ENCODE measurements around the gene HERC3. TPM values are rescaled to one million over a fixed set of nuclear protein-coding genes. Genes with fewer than 3 reads are reported as not detected.

Gene HERC3
- total RNA-seq, 1 donor from 2014 or later: 8.5 TPM

GRCh38 chr4:88722276-88722780, 130.0 kb downstream of the HERC3 start:
- Histone ChIP-seq H3K36me3 (ENCODE audit: insufficient read depth, low read length) (peaks cover 3% of the 10 kb centered on the region), H4K20me1 (ENCODE audit: insufficient read depth, low read length) (no peaks in the 10 kb centered on the region), H3K4me1 (ENCODE audit: insufficient read depth, low read length) (no peaks in the 10 kb centered on the region), H3K27ac (ENCODE audit: low read depth, low read length) (no peak overlapping the region), H3K9ac (ENCODE audit: low read length) (no peak overlapping the region), H3K27me3 (ENCODE audit: insufficient read depth, low read length) (no peaks in the 10 kb centered on the region), H3K79me2 (ENCODE audit: insufficient read depth, low read length) (no peaks in the 10 kb centered on the region), H3K4me2 (ENCODE audit: low read length) (no peak overlapping the region), H2AFZ (ENCODE audit: low read depth, low read length) (no peak overlapping the region), H3K9me3 (ENCODE audit: insufficient read depth, low read depth, low read length) (no peaks in the 10 kb centered on the region), H3K4me3 (ENCODE audit: insufficient read depth, low read depth, low read length) (no peak overlapping the region)
- Mint-ChIP-seq H3K27ac (ENCODE audit: unreplicated experiment) (no peak overlapping the region), H3K27me3 (ENCODE audit: low read depth, unreplicated experiment) (no peaks in the 10 kb centered on the region), H3K4me1 (ENCODE audit: low read depth, unreplicated experiment) (no peaks in the 10 kb centered on the region), H3K4me3 (ENCODE audit: unreplicated experiment) (no peak overlapping the region), H3K36me3 (ENCODE audit: low read depth, unreplicated experiment) (peaks cover 21% of the 10 kb centered on the region), H3K9me3 (ENCODE audit: unreplicated experiment) (peaks cover 13% of the 10 kb centered on the region)
- DNase-seq (ENCODE audit: low read depth): no peak
- TF ChIP-seq EZH2 (IDR thresholded peaks at IDR 0.05; ENCODE audit: insufficient read depth, low read length): no peak
- no peak for FAIRE-seq

- Mint-ChIP-seq H3K4me1 (ENCODE audit: low read depth, unreplicated experiment) (no peaks in the 10 kb centered on the region), H3K27me3 (ENCODE audit: low read depth, unreplicated experiment) (no peaks in the 10 kb centered on the region), H3K27ac (ENCODE audit: unreplicated experiment) (no peak overlapping the region), H3K36me3 (ENCODE audit: low read depth, unreplicated experiment) (peaks cover 21% of the 10 kb centered on the region), H3K9me3 (ENCODE audit: unreplicated experiment) (peaks cover 8% of the 10 kb centered on the region), H3K4me3 (ENCODE audit: unreplicated experiment) (no peak overlapping the region)
- Histone ChIP-seq H2AFZ (ENCODE audit: low read depth, low read length) (no peak overlapping the region), H4K20me1 (ENCODE audit: insufficient read depth, low read length) (no peaks in the 10 kb centered on the region), H3K9me3 (ENCODE audit: insufficient read depth, low read depth, low read length) (no peaks in the 10 kb centered on the region), H3K4me1 (ENCODE audit: insufficient read depth, low read length) (no peaks in the 10 kb centered on the region), H3K36me3 (ENCODE audit: insufficient read depth, low read length) (peaks cover 7% of the 10 kb centered on the region), H3K79me2 (ENCODE audit: insufficient read depth, low read length) (no peaks in the 10 kb centered on the region), H3K27me3 (ENCODE audit: insufficient read depth, low read length) (no peaks in the 10 kb centered on the region), H3K4me2 (ENCODE audit: low read length) (no peak overlapping the region), H3K9ac (ENCODE audit: low read length) (no peak overlapping the region), H3K4me3 (ENCODE audit: insufficient read depth, low read depth, low read length) (no peak overlapping the region), H3K27ac (ENCODE audit: low read depth, low read length) (no peak overlapping the region)
- no peak for TF ChIP-seq EZH2 (IDR thresholded peaks at IDR 0.05; ENCODE audit: insufficient read depth, low read length)
- TF ChIP-seq, protein P1, sequence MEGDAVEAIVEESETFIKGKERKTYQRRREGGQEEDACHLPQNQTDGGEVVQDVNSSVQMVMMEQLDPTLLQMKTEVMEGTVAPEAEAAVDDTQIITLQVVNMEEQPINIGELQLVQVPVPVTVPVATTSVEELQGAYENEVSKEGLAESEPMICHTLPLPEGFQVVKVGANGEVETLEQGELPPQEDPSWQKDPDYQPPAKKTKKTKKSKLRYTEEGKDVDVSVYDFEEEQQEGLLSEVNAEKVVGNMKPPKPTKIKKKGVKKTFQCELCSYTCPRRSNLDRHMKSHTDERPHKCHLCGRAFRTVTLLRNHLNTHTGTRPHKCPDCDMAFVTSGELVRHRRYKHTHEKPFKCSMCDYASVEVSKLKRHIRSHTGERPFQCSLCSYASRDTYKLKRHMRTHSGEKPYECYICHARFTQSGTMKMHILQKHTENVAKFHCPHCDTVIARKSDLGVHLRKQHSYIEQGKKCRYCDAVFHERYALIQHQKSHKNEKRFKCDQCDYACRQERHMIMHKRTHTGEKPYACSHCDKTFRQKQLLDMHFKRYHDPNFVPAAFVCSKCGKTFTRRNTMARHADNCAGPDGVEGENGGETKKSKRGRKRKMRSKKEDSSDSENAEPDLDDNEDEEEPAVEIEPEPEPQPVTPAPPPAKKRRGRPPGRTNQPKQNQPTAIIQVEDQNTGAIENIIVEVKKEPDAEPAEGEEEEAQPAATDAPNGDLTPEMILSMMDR (IDR thresholded peaks at IDR 0.05; ENCODE audit: insufficient read depth, low read depth, low read length): no peak
- FAIRE-seq (no peak), DNase-seq (ENCODE audit: low read depth) (no peak)
Observed at GRCh38 chr4:88722828-88723227, 130.5 kb downstream of the HERC3 start.

DNA sequence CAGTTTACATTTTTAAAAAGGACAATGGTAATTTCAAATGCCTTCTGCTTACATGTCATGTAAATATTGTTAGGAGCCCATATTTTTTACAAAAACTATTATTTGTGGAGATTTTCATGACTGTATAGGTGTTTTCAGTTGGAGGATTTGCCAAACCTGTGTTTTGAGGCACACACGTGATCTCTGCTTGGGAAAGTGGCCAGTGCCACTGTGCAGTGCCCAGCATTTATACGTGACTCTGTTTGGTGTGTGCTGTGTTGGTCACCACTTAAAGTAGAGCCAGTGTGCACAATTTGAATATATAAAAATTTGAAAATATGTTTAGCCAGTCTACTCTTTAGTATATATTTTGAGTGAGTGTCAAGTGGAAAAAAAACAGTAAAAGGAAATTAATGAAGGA, 132.1 kb downstream of the HERC3 start:
- Mint-ChIP-seq H3K4me1 (ENCODE audit: low read depth, unreplicated experiment) (no peaks in the 10 kb centered on the region), H3K36me3 (ENCODE audit: low read depth, unreplicated experiment) (peaks cover 13% of the 10 kb centered on the region), H3K9me3 (ENCODE audit: unreplicated experiment) (peaks cover 3% of the 10 kb centered on the region), H3K4me3 (ENCODE audit: unreplicated experiment) (no peak overlapping the region), H3K27ac (ENCODE audit: unreplicated experiment) (no peak overlapping the region), H3K27me3 (ENCODE audit: low read depth, unreplicated experiment) (no peaks in the 10 kb centered on the region)
- Histone ChIP-seq H3K79me2 (ENCODE audit: insufficient read depth, low read length) (no peaks in the 10 kb centered on the region), H3K36me3 (ENCODE audit: insufficient read depth, low read length) (peaks cover 11% of the 10 kb centered on the region), H3K4me3 (ENCODE audit: insufficient read depth, low read depth, low read length) (no peak overlapping the region), H3K4me1 (ENCODE audit: insufficient read depth, low read length) (no peaks in the 10 kb centered on the region), H3K27ac (ENCODE audit: low read depth, low read length) (no peak overlapping the region), H3K27me3 (ENCODE audit: insufficient read depth, low read length) (no peaks in the 10 kb centered on the region), H3K4me2 (ENCODE audit: low read length) (no peak overlapping the region), H3K9me3 (ENCODE audit: insufficient read depth, low read depth, low read length) (no peaks in the 10 kb centered on the region), H3K9ac (ENCODE audit: low read length) (no peak overlapping the region), H4K20me1 (ENCODE audit: insufficient read depth, low read length) (no peaks in the 10 kb centered on the region), H2AFZ (ENCODE audit: low read depth, low read length) (no peak overlapping the region)
- no peak for FAIRE-seq
- no peak for DNase-seq (ENCODE audit: low read depth)
- TF ChIP-seq, protein P1 (IDR thresholded peaks at IDR 0.05; ENCODE audit: insufficient read depth, low read depth, low read length): no peak
- no peak for TF ChIP-seq EZH2 (IDR thresholded peaks at IDR 0.05; ENCODE audit: insufficient read depth, low read length)
